GM23248 (cell line): ENCODE data around the gene RBM22. TPM values are rescaled to one million over a fixed set of nuclear protein-coding genes. Genes with fewer than 3 reads are reported as not detected.
"Not testable (repeated sequence)": the region's sequence is repeated elsewhere in the genome, so short reads cannot be mapped to it uniquely, and the experiment has no call there.

Experiments
- DNase-seq: peaks from one replicate; pipeline ENCODE4 v3.0.0-alpha.2; 2015
- H2AFZ ChIP-seq: fragments of 200-600 bp; sonication (generic); 2 replicates; pipeline ENCODE4 v1.6.1; 2016; ENCODE audit warnings: antibody characterized with exemption
- H3F3A ChIP-seq: fragments of 200-600 bp; sonication (generic); 2 replicates; pipeline ENCODE4 v1.6.1; 2016; ENCODE audit warnings: mild to moderate bottlenecking, antibody characterized with exemption, mixed run types; ENCODE audit not compliant: insufficient read depth
- H3K27ac ChIP-seq: fragments of 200-600 bp; sonication (generic); 2 replicates; pipeline ENCODE4 v1.5.1; 2016; ENCODE audit warnings: mild to moderate bottlenecking
- H3K27me3 ChIP-seq: fragments of 200-600 bp; sonication (generic); replicated peaks from 2 replicates; pipeline ENCODE4 v1.6.1; 2016; ENCODE audit warnings: mild to moderate bottlenecking; ENCODE audit not compliant: insufficient read depth
- H3K36me3 ChIP-seq: fragments of 200-600 bp; sonication (generic); 2 replicates; pipeline ENCODE4 v1.6.1; 2016; ENCODE audit warnings: low read depth, mild to moderate bottlenecking
- H3K4me1 ChIP-seq: fragments of 200-600 bp; sonication (generic); 2 replicates; pipeline ENCODE4 v1.6.1; 2016; ENCODE audit warnings: mild to moderate bottlenecking; ENCODE audit not compliant: insufficient read depth
- H3K4me2 ChIP-seq: fragments of 200-600 bp; sonication (generic); one replicate; pipeline ENCODE4 v1.6.1; 2016; ENCODE audit warnings: mild to moderate bottlenecking; ENCODE audit not compliant: unreplicated experiment
- H3K4me3 ChIP-seq: fragments of 200-600 bp; sonication (generic); 2 replicates; pipeline ENCODE4 v1.5.1; 2016; ENCODE audit warnings: mild to moderate bottlenecking
- H3K79me2 ChIP-seq: fragments of 200-600 bp; sonication (generic); 2 replicates; pipeline ENCODE4 v1.6.1; 2016; ENCODE audit warnings: mild to moderate bottlenecking; ENCODE audit not compliant: insufficient read depth
- H3K9ac ChIP-seq: fragments of 200-600 bp; sonication (generic); 2 replicates; pipeline ENCODE4 v1.6.1; 2016; ENCODE audit warnings: mild to moderate bottlenecking
- H3K9me2 ChIP-seq: fragments of 200-600 bp; sonication (generic); 2 replicates; pipeline ENCODE4 v1.6.1; 2016; ENCODE audit warnings: mixed run types, mild to moderate bottlenecking, moderate library complexity; ENCODE audit not compliant: insufficient read depth
- H3K9me3 ChIP-seq: fragments of 200-600 bp; sonication (generic); one replicate; pipeline ENCODE4 v1.6.1; 2017; ENCODE audit warnings: low read depth
- H4K20me1 ChIP-seq: fragments of 200-600 bp; sonication (generic); 2 replicates; pipeline ENCODE4 v1.6.0; 2016; ENCODE audit not compliant: insufficient read depth
- EZH2 ChIP-seq: fragments of 200-600 bp; sonication (generic); IDR thresholded peaks from 2 replicates; pipeline ENCODE4 v1.6.1; 2018; ENCODE audit warnings: antibody characterized with exemption, mild to moderate bottlenecking; ENCODE audit not compliant: insufficient read depth, poor library complexity, severe bottlenecking
- EZH2phosphoT487 ChIP-seq: fragments of 200-600 bp; sonication (generic); IDR thresholded peaks from 2 replicates; pipeline ENCODE4 v1.6.1; 2018; ENCODE audit warnings: antibody characterized with exemption, moderate library complexity, mild to moderate bottlenecking, low read depth; ENCODE audit not compliant: insufficient read depth
- WGBS, 2 experiments: methylation state at CpG; one replicate each; pipeline ENCODE4 v1.1.6; 2015 to 2017; ENCODE audit warnings: low lambda C conversion rate in 2 of 2, low coverage in 1 of 2; ENCODE audit errors: missing lambda C conversion rate in 2 of 2; 5-methylcytosine and 5-hydroxymethylcytosine counted together
- in situ Hi-C: fragments of 300-500 bp; cut with MboI; formaldehyde crosslinking; loops from 2 replicates; pipeline ENCODE4 v1.15.0; 2020
- polyA plus RNA-seq: library from polyadenylated mRNA; unstranded; fragments of >200 nt; fragmentation: Nextera tagmentation; extraction: Ambion mirVana; gene quantifications from 2 replicates; pipeline ENCODE4 v1.2.1, GENCODE V29; 2016
- total RNA-seq: library from RNA; depleted of rRNA; stranded (reverse); fragments of >200 nt; shearing (Covaris generic); gene quantifications from 2 replicates; pipeline ENCODE4 v1.2.3, GENCODE V29; 2014; rRNA removed

The RBM22 gene
- total RNA-seq = 24.6 and 25.8 TPM in 2 replicates
- 35.5 and 36.7 TPM in 2 replicates for polyA plus RNA-seq

DNA sequence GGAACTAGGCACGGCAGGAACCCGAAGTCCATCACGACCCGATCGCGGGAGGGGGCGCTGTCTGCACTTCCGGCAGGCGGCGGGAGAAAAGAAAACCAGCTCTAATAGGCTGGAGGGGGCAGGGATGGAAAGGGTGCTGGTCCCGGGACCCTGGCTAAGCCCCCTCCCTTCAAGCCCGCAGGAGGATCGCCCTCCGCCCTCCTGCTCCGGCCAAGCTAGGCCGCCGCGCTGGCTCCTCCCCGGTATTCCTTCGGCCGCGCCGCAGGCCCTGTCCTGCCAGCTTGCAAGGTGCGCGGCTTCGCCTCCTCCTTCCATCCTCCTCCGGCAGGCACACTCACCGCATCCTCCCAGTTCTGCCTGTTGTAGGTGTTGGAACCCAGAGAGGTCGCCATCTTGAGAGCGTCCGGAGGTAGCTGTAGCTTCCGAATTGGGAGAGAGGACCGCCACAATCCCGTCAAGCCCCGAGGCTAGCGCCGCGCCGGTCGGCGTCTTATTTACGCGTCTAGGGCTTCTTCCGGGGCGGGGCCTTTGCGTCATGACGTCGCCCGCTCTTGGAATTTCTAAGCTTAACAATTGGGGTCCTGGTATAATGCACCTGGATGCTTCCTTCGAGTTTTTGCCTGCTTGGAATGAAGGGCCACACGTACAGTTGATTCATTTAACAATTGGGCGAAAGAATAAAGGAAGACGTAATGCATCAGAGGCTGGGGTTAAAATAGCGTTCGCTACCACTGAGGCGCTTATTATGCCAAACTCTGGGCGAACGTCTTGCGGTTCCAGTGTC lies at the start of gene RBM22:
Gene RBM22, minus strand, starts transcription at position 469 of the 784 bp plus-strand sequence. Its CDS starts 77 bp downstream, at position 392.
- H3K79me2 ChIP-seq = peaks cover 39% of the 10 kb centered on the region
- peak within 1 kb of the TSS; percentile 96 for H2AFZ ChIP-seq
- no peaks in the 10 kb centered on the region for H3K9me3 ChIP-seq
- H3K9ac ChIP-seq = peak within 1 kb of the TSS; percentile 92
- peak within 1 kb of the TSS; percentile 77 for H3K4me2 ChIP-seq
- peak within 1 kb of the TSS; percentile 82 for H3K4me3 ChIP-seq
- H3K27ac ChIP-seq = peak within 1 kb of the TSS; percentile 75
- no peaks in the 10 kb centered on the region for H4K20me1 ChIP-seq
- H3K4me1 ChIP-seq = peaks cover 14% of the 10 kb centered on the region
- in situ Hi-C loops = no loop called here
- H3F3A ChIP-seq = peaks cover 12% of the 10 kb centered on the region; the same call in 1 of the 2 replicates
- peak; percentile 96 for DNase-seq
- no peaks in the 10 kb centered on the region for H3K9me2 ChIP-seq
- no peaks in the 10 kb centered on the region for H3K27me3 ChIP-seq
- 1% methylated on average over 49 to 58 of the region's 59 CpGs for WGBS, 2 experiments
- H3K36me3 ChIP-seq = peaks cover 29% of the 10 kb centered on the region
- TF ChIP-seq EZH2 (no peak), EZH2phosphoT487 (no peak)

DNA sequence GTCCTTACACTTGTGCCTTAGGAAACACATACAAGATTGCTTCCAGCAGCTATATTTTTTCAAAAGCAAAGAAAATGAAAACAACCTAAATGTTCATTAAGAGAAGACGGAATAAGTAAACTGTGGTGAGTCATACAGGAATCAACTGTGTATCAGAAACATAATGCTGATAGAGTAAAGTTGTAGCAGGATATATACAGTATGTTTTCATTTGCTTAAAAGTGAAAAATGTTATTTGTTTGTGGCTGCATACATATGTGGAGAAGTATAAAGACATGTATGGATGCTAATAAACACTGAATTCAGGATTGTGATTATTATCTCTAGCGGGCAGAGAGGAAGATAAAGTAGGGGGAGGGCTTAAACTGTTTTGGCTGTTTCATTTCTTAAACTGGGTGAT lies 49.6 kb upstream of the RBM22 start:
- TF ChIP-seq EZH2phosphoT487 = no peak
- TF ChIP-seq EZH2 = no peak
- no peak for DNase-seq
- Histone ChIP-seq H2AFZ (no peak overlapping the region), H3K79me2 (peaks cover 89% of the 10 kb centered on the region), H4K20me1 (peaks cover under 1% of the 10 kb centered on the region; the same call in 1 of the 2 replicates), H3K4me3 (no peak overlapping the region), H3K9me2 (no peaks in the 10 kb centered on the region), H3K4me1 (no peaks in the 10 kb centered on the region), H3K36me3 (peaks cover 44% of the 10 kb centered on the region), H3K9ac (no peak overlapping the region), H3K9me3 (no peaks in the 10 kb centered on the region), H3F3A (peaks cover 14% of the 10 kb centered on the region; the same call in 1 of the 2 replicates), H3K27ac (no peak overlapping the region), H3K27me3 (no peaks in the 10 kb centered on the region), H3K4me2 (no peak overlapping the region)
- in situ Hi-C loops = no loop called here
- WGBS, 2 experiments = 88 to 98% methylated on average over 2 of the region's 2 CpGs

DNA sequence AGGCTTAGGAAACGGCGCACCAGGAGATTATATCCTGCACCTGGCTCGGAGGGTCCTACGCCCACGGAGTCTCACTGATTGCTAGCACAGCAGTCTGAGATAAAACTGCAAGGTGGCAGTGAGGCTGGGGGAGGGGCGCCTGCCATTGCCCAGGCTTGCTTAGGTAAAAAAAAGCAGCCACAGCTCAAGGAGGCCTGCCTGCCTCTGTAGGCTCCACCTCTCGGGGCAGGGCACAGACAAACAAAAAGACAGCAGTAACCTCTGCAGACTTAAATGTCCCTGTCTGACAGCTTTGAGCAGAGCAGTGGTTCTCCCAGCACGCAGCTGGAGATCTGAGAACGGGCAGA lies 42.3 kb upstream of the RBM22 start:
- H3K9me3 ChIP-seq, H3K9me2 ChIP-seq, H3F3A ChIP-seq, H3K4me2 ChIP-seq, H2AFZ ChIP-seq, H3K27me3 ChIP-seq, H3K9ac ChIP-seq, DNase-seq, H3K27ac ChIP-seq, H3K4me3 ChIP-seq, H3K4me1 ChIP-seq, H4K20me1 ChIP-seq, in situ Hi-C loops: not testable (repeated sequence)
- peaks cover 89% of the 10 kb centered on the region for H3K79me2 ChIP-seq
- WGBS, 2 experiments = 90 to 99% methylated on average over 9 of the region's 9 CpGs
- peaks cover 26% of the 10 kb centered on the region for H3K36me3 ChIP-seq

DNA sequence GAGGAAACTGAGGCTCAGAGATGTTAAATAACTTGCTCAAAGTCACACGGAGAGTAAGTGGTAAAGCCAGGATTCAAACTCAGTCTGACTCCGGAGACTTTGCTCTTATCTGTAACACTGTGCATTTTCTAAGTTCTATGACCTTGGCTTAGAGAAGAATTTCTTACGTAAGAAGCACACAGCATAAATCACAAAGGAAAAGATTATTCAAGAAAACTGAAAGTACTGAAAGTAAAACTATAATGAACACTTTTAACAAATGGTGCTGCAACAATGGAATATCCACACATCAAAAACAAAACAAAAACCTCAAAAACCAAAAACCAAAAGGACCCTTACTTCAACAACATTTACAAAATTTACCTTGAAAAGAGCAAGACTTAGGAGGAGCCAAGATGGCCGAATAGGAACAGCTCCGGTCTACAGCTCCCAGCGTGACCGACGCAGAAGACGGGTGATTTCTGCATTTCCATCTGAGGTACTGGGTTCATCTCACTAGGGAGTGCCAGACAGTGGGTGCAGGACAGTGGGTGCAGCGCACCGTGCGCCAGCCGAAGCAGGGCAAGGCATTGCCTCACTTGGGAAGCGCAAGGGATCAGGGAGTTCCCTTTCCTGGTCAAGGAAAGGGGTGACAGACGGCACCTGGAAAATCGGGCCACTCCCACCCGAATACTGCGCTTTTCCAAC lies 41.7 kb upstream of the RBM22 start:
- H4K20me1 ChIP-seq, H3K9ac ChIP-seq, H3K4me3 ChIP-seq, H3K4me1 ChIP-seq, H3F3A ChIP-seq, H3K9me2 ChIP-seq, H3K4me2 ChIP-seq, H3K27ac ChIP-seq, H3K9me3 ChIP-seq, H3K27me3 ChIP-seq, in situ Hi-C loops, H2AFZ ChIP-seq, DNase-seq: not testable (repeated sequence)
- WGBS, 2 experiments = 96 to 99% methylated on average over 16 to 18 of the region's 18 CpGs
- Histone ChIP-seq H3K36me3 (peaks cover 26% of the 10 kb centered on the region), H3K79me2 (peaks cover 91% of the 10 kb centered on the region)
